ENCODE measurements around the gene MRPL24. TPM values are rescaled to one million over a fixed set of nuclear protein-coding genes. Genes with fewer than 3 reads are reported as not detected.

The MRPL24 gene
- total and polyA plus RNA-seq, 2 of the 13 experiments (the other 11 are each of a cell fraction or from before 2014, with no cell fraction given), result 38.1 to 42.9 TPM

- TF ChIP-seq, protein P1, sequence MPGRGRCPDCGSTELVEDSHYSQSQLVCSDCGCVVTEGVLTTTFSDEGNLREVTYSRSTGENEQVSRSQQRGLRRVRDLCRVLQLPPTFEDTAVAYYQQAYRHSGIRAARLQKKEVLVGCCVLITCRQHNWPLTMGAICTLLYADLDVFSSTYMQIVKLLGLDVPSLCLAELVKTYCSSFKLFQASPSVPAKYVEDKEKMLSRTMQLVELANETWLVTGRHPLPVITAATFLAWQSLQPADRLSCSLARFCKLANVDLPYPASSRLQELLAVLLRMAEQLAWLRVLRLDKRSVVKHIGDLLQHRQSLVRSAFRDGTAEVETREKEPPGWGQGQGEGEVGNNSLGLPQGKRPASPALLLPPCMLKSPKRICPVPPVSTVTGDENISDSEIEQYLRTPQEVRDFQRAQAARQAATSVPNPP (CRISPR knock-in tag; IDR thresholded peaks at IDR 0.05), result no peak
- 0 out of 2 replicates have a peak, but pooled peaks have one; percentile 31 for TF ChIP-seq KLF6 (CRISPR knock-in tag; IDR thresholded peaks at IDR 0.05)
- no peak for TF ChIP-seq ELF4 (CRISPR knock-in tag; IDR thresholded peaks at IDR 0.05; ENCODE audit: borderline replicate concordance)
- TF ChIP-seq TFE3 (CRISPR knock-in tag; IDR thresholded peaks at IDR 0.05), result 0 out of 2 replicates have a peak, but pooled peaks have one; percentile 6
- no peak for TF ChIP-seq SOX13 (IDR thresholded peaks at IDR 0.05)
- no peak for TF ChIP-seq SOX13 (CRISPR knock-in tag; conservative IDR thresholded peaks at IDR 0.05 in 1 of 2, IDR thresholded peaks at IDR 0.05 in 1 of 2)
- no peak for TF ChIP-seq JUN (CRISPR knock-in tag; IDR thresholded peaks at IDR 0.05)
- TF ChIP-seq ZZZ3 (CRISPR knock-in tag; IDR thresholded peaks at IDR 0.05; ENCODE audit: borderline replicate concordance), result no peak
- 0 out of 2 replicates have a peak, but pooled peaks have one; percentile 43 for TF ChIP-seq NR2F2 (IDR thresholded peaks at IDR 0.05; ENCODE audit: borderline replicate concordance, low read depth)
- no peak for TF ChIP-seq ZBTB7A (CRISPR knock-in tag; IDR thresholded peaks at IDR 0.05)
- TF ChIP-seq PHF8 (CRISPR knock-in tag; IDR thresholded peaks at IDR 0.05), result peak; percentile 39; the same call in 1 of the 2 replicates
- TF ChIP-seq TP53 (CRISPR knock-in tag; conservative IDR thresholded peaks at IDR 0.05), result no peak
- no peak for TF ChIP-seq SP1 (IDR thresholded peaks at IDR 0.05)
- no peak for TF ChIP-seq SP1 (CRISPR knock-in tag; IDR thresholded peaks at IDR 0.05)
- no peak for TF ChIP-seq ZNF770 (CRISPR knock-in tag; IDR thresholded peaks at IDR 0.05)
- no peak for TF ChIP-seq ZNF350 (CRISPR knock-in tag; IDR thresholded peaks at IDR 0.05; ENCODE audit: borderline replicate concordance, low read depth)
- TF ChIP-seq, protein P2, sequence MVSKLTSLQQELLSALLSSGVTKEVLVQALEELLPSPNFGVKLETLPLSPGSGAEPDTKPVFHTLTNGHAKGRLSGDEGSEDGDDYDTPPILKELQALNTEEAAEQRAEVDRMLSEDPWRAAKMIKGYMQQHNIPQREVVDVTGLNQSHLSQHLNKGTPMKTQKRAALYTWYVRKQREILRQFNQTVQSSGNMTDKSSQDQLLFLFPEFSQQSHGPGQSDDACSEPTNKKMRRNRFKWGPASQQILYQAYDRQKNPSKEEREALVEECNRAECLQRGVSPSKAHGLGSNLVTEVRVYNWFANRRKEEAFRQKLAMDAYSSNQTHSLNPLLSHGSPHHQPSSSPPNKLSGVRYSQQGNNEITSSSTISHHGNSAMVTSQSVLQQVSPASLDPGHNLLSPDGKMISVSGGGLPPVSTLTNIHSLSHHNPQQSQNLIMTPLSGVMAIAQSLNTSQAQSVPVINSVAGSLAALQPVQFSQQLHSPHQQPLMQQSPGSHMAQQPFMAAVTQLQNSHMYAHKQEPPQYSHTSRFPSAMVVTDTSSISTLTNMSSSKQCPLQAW (CRISPR knock-in tag; IDR thresholded peaks at IDR 0.05), result peak; percentile 43; the same call in 1 of the 2 replicates
- TF ChIP-seq REXO4 (CRISPR knock-in tag; IDR thresholded peaks at IDR 0.05; ENCODE audit: borderline replicate concordance), result no peak
- TF ChIP-seq NRL (CRISPR knock-in tag; IDR thresholded peaks at IDR 0.05; ENCODE audit: borderline replicate concordance), result peak; percentile 56; the same call in 1 of the 2 replicates
- TF ChIP-seq ZFP62 (CRISPR knock-in tag; IDR thresholded peaks at IDR 0.05), result no peak
- peak; percentile 20; the same call in 1 of the 2 replicates for TF ChIP-seq ELF1 (CRISPR knock-in tag; IDR thresholded peaks at IDR 0.05)
- TF ChIP-seq, protein P3, sequence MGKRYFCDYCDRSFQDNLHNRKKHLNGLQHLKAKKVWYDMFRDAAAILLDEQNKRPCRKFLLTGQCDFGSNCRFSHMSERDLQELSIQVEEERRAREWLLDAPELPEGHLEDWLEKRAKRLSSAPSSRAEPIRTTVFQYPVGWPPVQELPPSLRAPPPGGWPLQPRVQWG (CRISPR knock-in tag; IDR thresholded peaks at IDR 0.05; ENCODE audit: borderline replicate concordance, low read depth), result no peak
- TF ChIP-seq MAX (IDR thresholded peaks at IDR 0.05), result peak; percentile 3; the same call in 1 of the 2 replicates
- TF ChIP-seq ZNF7 (CRISPR knock-in tag; IDR thresholded peaks at IDR 0.05), result no peak
Observed at GRCh38 chr1:156748670-156749418, 8.0 kb upstream of the MRPL24 start (continued).

All from HepG2 (cell line).